DOHH2 (cell line): Measurements from ENCODE around the gene PRKCH.

ENCODE experiments used
- EZH2phosphoT487 ChIP-seq: fragments of 200-600 bp; sonication (generic); IDR thresholded peaks from 2 replicates; pipeline ENCODE4 v1.6.1; 2017; ENCODE audit warnings: borderline replicate concordance, mild to moderate bottlenecking, antibody characterized with exemption, low read length, moderate library complexity, mixed read lengths
- TF ChIP-seq, protein P1 (sequence below): fragments of 200-600 bp; sonication (generic); IDR thresholded peaks from one replicate; pipeline ENCODE4 v1.5.1; 2014; ENCODE audit warnings: antibody characterized with exemption, mild to moderate bottlenecking, low read depth, low read length; ENCODE audit not compliant: poor library complexity, severe bottlenecking

DNA sequence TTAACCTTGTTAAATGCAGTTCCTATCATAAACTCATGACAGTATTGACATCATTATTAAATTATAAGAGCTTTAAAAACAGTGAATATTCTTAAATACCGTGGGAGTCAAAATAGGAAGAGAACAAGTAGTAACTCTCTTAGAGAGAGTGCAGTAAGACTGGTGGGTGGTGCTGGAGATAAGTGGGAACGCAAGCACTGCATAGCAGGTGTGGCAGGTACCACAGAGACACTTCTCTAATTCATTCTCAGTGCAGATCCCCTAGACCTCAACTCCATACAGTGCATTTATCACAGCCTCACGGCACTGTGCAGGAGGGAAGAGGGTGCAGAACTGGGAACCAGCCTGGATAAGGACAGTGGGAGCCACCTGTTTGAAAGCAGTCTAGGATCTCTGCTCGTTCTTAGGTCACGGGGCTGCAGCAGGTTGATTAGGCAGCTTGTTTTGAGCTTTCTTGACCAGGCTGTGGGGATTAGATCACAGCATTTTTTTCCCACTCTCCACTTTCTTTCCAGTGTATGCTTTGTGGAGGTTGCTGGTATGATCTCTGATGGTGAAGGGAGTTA lies 165.6 kb downstream of the PRKCH start:
- TF ChIP-seq, protein P1, sequence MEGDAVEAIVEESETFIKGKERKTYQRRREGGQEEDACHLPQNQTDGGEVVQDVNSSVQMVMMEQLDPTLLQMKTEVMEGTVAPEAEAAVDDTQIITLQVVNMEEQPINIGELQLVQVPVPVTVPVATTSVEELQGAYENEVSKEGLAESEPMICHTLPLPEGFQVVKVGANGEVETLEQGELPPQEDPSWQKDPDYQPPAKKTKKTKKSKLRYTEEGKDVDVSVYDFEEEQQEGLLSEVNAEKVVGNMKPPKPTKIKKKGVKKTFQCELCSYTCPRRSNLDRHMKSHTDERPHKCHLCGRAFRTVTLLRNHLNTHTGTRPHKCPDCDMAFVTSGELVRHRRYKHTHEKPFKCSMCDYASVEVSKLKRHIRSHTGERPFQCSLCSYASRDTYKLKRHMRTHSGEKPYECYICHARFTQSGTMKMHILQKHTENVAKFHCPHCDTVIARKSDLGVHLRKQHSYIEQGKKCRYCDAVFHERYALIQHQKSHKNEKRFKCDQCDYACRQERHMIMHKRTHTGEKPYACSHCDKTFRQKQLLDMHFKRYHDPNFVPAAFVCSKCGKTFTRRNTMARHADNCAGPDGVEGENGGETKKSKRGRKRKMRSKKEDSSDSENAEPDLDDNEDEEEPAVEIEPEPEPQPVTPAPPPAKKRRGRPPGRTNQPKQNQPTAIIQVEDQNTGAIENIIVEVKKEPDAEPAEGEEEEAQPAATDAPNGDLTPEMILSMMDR, result no peak
- TF ChIP-seq EZH2phosphoT487, result no peak
